ENCODE measurements around the gene SLC1A2.

Gene SLC1A2

GRCh38 chr11:35237351-35237750 is 182.0 kb downstream of the SLC1A2 start:
- no peak overlapping the region for H2AFZ ChIP-seq (ENCODE audit: low read length)
- no peak overlapping the region for H2AK5ac ChIP-seq (ENCODE audit: low read depth, low read length)
- no peaks in the 10 kb centered on the region for H3K4me1 ChIP-seq (ENCODE audit: control insufficient read depth in 2 of 2, insufficient read depth in 1 of 2, low read depth in 1 of 2, low read length in 2 of 2)
- H3K4me2 ChIP-seq (ENCODE audit: insufficient read depth, low read length, poor library complexity, severe bottlenecking), result no peak overlapping the region
- no peak overlapping the region for H3K27ac ChIP-seq (replicated peaks; ENCODE audit: low read length)
- no peak overlapping the region for H2BK15ac ChIP-seq (ENCODE audit: low read length)
- H3K14ac ChIP-seq (ENCODE audit: low read length), result no peak overlapping the region
- H3K4ac ChIP-seq (ENCODE audit: low read length), result no peak overlapping the region
- WGBS, 2 donors (ENCODE audit: extremely low coverage in 2 of 2, insufficient read length in 2 of 2, insufficient replicate concordance in 1 of 2), result no CpG with 5 or more reads among the region's 1 CpG
- no peak overlapping the region for H3K4me3 ChIP-seq (ENCODE audit: low read length in 2 of 2)
- peaks cover 0 to 6% of the 10 kb centered on the region in 2 donors for H3K9me3 ChIP-seq (replicated peaks in 1 of 2; ENCODE audit: control insufficient read depth in 2 of 2, insufficient read depth in 1 of 2, low read depth in 1 of 2, low read length in 2 of 2)
- H3K18ac ChIP-seq (ENCODE audit: low read length), result no peak overlapping the region
- no peak overlapping the region for H2BK5ac ChIP-seq (ENCODE audit: low read length)
- no peaks in the 10 kb centered on the region for H3K27me3 ChIP-seq (ENCODE audit: control insufficient read depth in 3 of 3, insufficient read depth in 3 of 3, low read depth in 1 of 3, low read length in 3 of 3)
- no peaks in the 10 kb centered on the region for H3K79me1 ChIP-seq (ENCODE audit: low read depth, low read length)
- no peak overlapping the region for H3K9ac ChIP-seq (ENCODE audit: low read depth, low read length, poor library complexity)
- H2BK12ac ChIP-seq (ENCODE audit: low read length), result no peak overlapping the region
- H2BK120ac ChIP-seq (ENCODE audit: low read depth, low read length), result no peak overlapping the region
- no peak overlapping the region for H3K23ac ChIP-seq (ENCODE audit: low read depth, low read length, poor library complexity)
- no peak for DNase-seq (ENCODE audit: low spot score)
- H3K36me3 ChIP-seq (replicated peaks in 1 of 2; ENCODE audit: control insufficient read depth in 2 of 2, insufficient read depth in 2 of 2, low read length in 2 of 2), result no peaks in the 10 kb centered on the region
- no peak overlapping the region for H4K91ac ChIP-seq (ENCODE audit: low read depth, low read length, poor library complexity)
- H4K8ac ChIP-seq (ENCODE audit: low read depth, low read length), result no peak overlapping the region

- Histone ChIP-seq H3K4ac (ENCODE audit: low read length) (no peak overlapping the region), H3K27me3 (ENCODE audit: control insufficient read depth in 3 of 3, insufficient read depth in 3 of 3, low read depth in 1 of 3, low read length in 3 of 3) (no peaks in the 10 kb centered on the region), H3K79me1 (ENCODE audit: low read depth, low read length) (no peaks in the 10 kb centered on the region), H3K4me1 (ENCODE audit: control insufficient read depth in 2 of 2, insufficient read depth in 1 of 2, low read depth in 1 of 2, low read length in 2 of 2) (no peaks in the 10 kb centered on the region), H3K18ac (ENCODE audit: low read length) (no peak overlapping the region), H3K9ac (ENCODE audit: low read depth, low read length, poor library complexity) (no peak overlapping the region), H2BK5ac (ENCODE audit: low read length) (no peak overlapping the region), H3K4me3 (ENCODE audit: low read length in 2 of 2) (no peak overlapping the region), H3K4me2 (ENCODE audit: insufficient read depth, low read length, poor library complexity, severe bottlenecking) (no peak overlapping the region), H4K91ac (ENCODE audit: low read depth, low read length, poor library complexity) (no peak overlapping the region), H2AK5ac (ENCODE audit: low read depth, low read length) (no peak overlapping the region), H3K9me3 (replicated peaks in 1 of 2; ENCODE audit: control insufficient read depth in 2 of 2, insufficient read depth in 1 of 2, low read depth in 1 of 2, low read length in 2 of 2) (peaks cover 0 to 6% of the 10 kb centered on the region in 2 donors), H2AFZ (ENCODE audit: low read length) (no peak overlapping the region), H3K36me3 (replicated peaks in 1 of 2; ENCODE audit: control insufficient read depth in 2 of 2, insufficient read depth in 2 of 2, low read length in 2 of 2) (no peaks in the 10 kb centered on the region), H3K23ac (ENCODE audit: low read depth, low read length, poor library complexity) (no peak overlapping the region), H2BK15ac (ENCODE audit: low read length) (no peak overlapping the region), H2BK120ac (ENCODE audit: low read depth, low read length) (no peak overlapping the region), H4K8ac (ENCODE audit: low read depth, low read length) (no peak overlapping the region), H3K14ac (ENCODE audit: low read length) (no peak overlapping the region), H3K27ac (replicated peaks; ENCODE audit: low read length) (no peak overlapping the region), H2BK12ac (ENCODE audit: low read length) (no peak overlapping the region)
- DNase-seq (ENCODE audit: low spot score), result no peak
- no CpG with 5 or more reads among the region's 5 CpGs for WGBS, 2 donors (ENCODE audit: extremely low coverage in 2 of 2, insufficient read length in 2 of 2, insufficient replicate concordance in 1 of 2)
Measured at GRCh38 chr11:35236667-35237003, 182.7 kb downstream of the SLC1A2 start.

- Histone ChIP-seq H3K36me3 (replicated peaks in 1 of 2; ENCODE audit: control insufficient read depth in 2 of 2, insufficient read depth in 2 of 2, low read length in 2 of 2) (no peaks in the 10 kb centered on the region), H4K8ac (ENCODE audit: low read depth, low read length) (no peak overlapping the region), H2AK5ac (ENCODE audit: low read depth, low read length) (no peak overlapping the region), H3K27me3 (ENCODE audit: control insufficient read depth in 3 of 3, insufficient read depth in 3 of 3, low read depth in 1 of 3, low read length in 3 of 3) (no peaks in the 10 kb centered on the region), H3K4me3 (ENCODE audit: low read length in 2 of 2) (no peak overlapping the region), H3K9ac (ENCODE audit: low read depth, low read length, poor library complexity) (no peak overlapping the region), H4K91ac (ENCODE audit: low read depth, low read length, poor library complexity) (no peak overlapping the region), H2BK12ac (ENCODE audit: low read length) (no peak overlapping the region), H2BK120ac (ENCODE audit: low read depth, low read length) (no peak overlapping the region), H2BK5ac (ENCODE audit: low read length) (no peak overlapping the region), H2AFZ (ENCODE audit: low read length) (no peak overlapping the region), H3K4me2 (ENCODE audit: insufficient read depth, low read length, poor library complexity, severe bottlenecking) (no peak overlapping the region), H3K4ac (ENCODE audit: low read length) (no peak overlapping the region), H2BK15ac (ENCODE audit: low read length) (no peak overlapping the region), H3K9me3 (replicated peaks in 1 of 2; ENCODE audit: control insufficient read depth in 2 of 2, insufficient read depth in 1 of 2, low read depth in 1 of 2, low read length in 2 of 2) (peaks cover 0 to 6% of the 10 kb centered on the region in 2 donors), H3K4me1 (ENCODE audit: control insufficient read depth in 2 of 2, insufficient read depth in 1 of 2, low read depth in 1 of 2, low read length in 2 of 2) (no peaks in the 10 kb centered on the region), H3K27ac (replicated peaks; ENCODE audit: low read length) (no peak overlapping the region), H3K79me1 (ENCODE audit: low read depth, low read length) (no peaks in the 10 kb centered on the region), H3K14ac (ENCODE audit: low read length) (no peak overlapping the region), H3K23ac (ENCODE audit: low read depth, low read length, poor library complexity) (no peak overlapping the region), H3K18ac (ENCODE audit: low read length) (no peak overlapping the region)
- no CpG with 5 or more reads among the region's 4 CpGs for WGBS, 2 donors (ENCODE audit: extremely low coverage in 2 of 2, insufficient read length in 2 of 2, insufficient replicate concordance in 1 of 2)
- no peak for DNase-seq (ENCODE audit: low spot score)
Measured at GRCh38 chr11:35235936-35236666, 183.3 kb downstream of the SLC1A2 start.

- Histone ChIP-seq H3K18ac (ENCODE audit: low read length) (no peak overlapping the region), H2BK5ac (ENCODE audit: low read length) (no peak overlapping the region), H2BK120ac (ENCODE audit: low read depth, low read length) (no peak overlapping the region), H3K4me2 (ENCODE audit: insufficient read depth, low read length, poor library complexity, severe bottlenecking) (no peak overlapping the region), H2AK5ac (ENCODE audit: low read depth, low read length) (no peak overlapping the region), H4K91ac (ENCODE audit: low read depth, low read length, poor library complexity) (no peak overlapping the region), H3K27ac (replicated peaks; ENCODE audit: low read length) (no peak overlapping the region), H2AFZ (ENCODE audit: low read length) (no peak overlapping the region), H4K8ac (ENCODE audit: low read depth, low read length) (no peak overlapping the region), H3K23ac (ENCODE audit: low read depth, low read length, poor library complexity) (no peak overlapping the region), H3K4me3 (ENCODE audit: low read length in 2 of 2) (no peak overlapping the region), H3K14ac (ENCODE audit: low read length) (no peak overlapping the region), H3K36me3 (replicated peaks in 1 of 2; ENCODE audit: control insufficient read depth in 2 of 2, insufficient read depth in 2 of 2, low read length in 2 of 2) (no peaks in the 10 kb centered on the region), H3K4me1 (ENCODE audit: control insufficient read depth in 2 of 2, insufficient read depth in 1 of 2, low read depth in 1 of 2, low read length in 2 of 2) (no peaks in the 10 kb centered on the region), H3K9me3 (replicated peaks in 1 of 2; ENCODE audit: control insufficient read depth in 2 of 2, insufficient read depth in 1 of 2, low read depth in 1 of 2, low read length in 2 of 2) (peaks cover 0 to 6% of the 10 kb centered on the region in 2 donors), H2BK12ac (ENCODE audit: low read length) (no peak overlapping the region), H2BK15ac (ENCODE audit: low read length) (no peak overlapping the region), H3K9ac (ENCODE audit: low read depth, low read length, poor library complexity) (no peak overlapping the region), H3K4ac (ENCODE audit: low read length) (no peak overlapping the region), H3K79me1 (ENCODE audit: low read depth, low read length) (no peaks in the 10 kb centered on the region), H3K27me3 (ENCODE audit: control insufficient read depth in 3 of 3, insufficient read depth in 3 of 3, low read depth in 1 of 3, low read length in 3 of 3) (no peaks in the 10 kb centered on the region)
- no CpG with 5 or more reads among the region's 1 CpG for WGBS, 2 donors (ENCODE audit: extremely low coverage in 2 of 2, insufficient read length in 2 of 2, insufficient replicate concordance in 1 of 2)
- no peak for DNase-seq (ENCODE audit: low spot score)
Measured at GRCh38 chr11:35235498-35235897, 183.9 kb downstream of the SLC1A2 start.
